HepG2 (cell line): ENCODE results near the gene TRIM8. TPM values are rescaled to one million over a fixed set of nuclear protein-coding genes. Genes with fewer than 3 reads are reported as not detected.

ENCODE experiments used
- MLX ChIP-seq: IDR thresholded peaks from 2 replicates; pipeline ENCODE4 v1.6.1; 2016
- NCOA2 ChIP-seq: sonication (generic); formaldehyde crosslinking; IDR thresholded peaks from 2 replicates; pipeline ENCODE4 v1.8.0; 2022; ENCODE audit warnings: inconsistent platforms
- THAP8 ChIP-seq: sonication (generic); formaldehyde crosslinking; IDR thresholded peaks from 2 replicates; pipeline ENCODE4 v1.5.1; 2020; ENCODE audit warnings: missing genetic modification reagents, mild to moderate bottlenecking, borderline replicate concordance
- XBP1 ChIP-seq: sonication (generic); formaldehyde crosslinking; IDR thresholded peaks from 2 replicates; pipeline ENCODE4 v1.5.0; 2020; ENCODE audit warnings: missing genetic modification reagents
- ZNF253 ChIP-seq: sonication (generic); formaldehyde crosslinking; IDR thresholded peaks from 2 replicates; pipeline ENCODE4 v1.8.0; 2022; ENCODE audit warnings: mild to moderate bottlenecking, missing genetic modification reagents, borderline replicate concordance
- ZNF546 ChIP-seq: sonication (generic); formaldehyde crosslinking; conservative IDR thresholded peaks from 2 replicates; pipeline ENCODE4 v1.8.1; 2023; ENCODE audit warnings: mild to moderate bottlenecking, missing genetic modification reagents
- ZNF550 ChIP-seq: sonication (generic); formaldehyde crosslinking; IDR thresholded peaks from 2 replicates; pipeline ENCODE4 v1.4.0; 2020; ENCODE audit warnings: mild to moderate bottlenecking, missing genetic modification reagents, borderline replicate concordance
- ZNF704 ChIP-seq: sonication (generic); formaldehyde crosslinking; IDR thresholded peaks from 2 replicates; pipeline ENCODE4 v1.8.1; 2023; ENCODE audit warnings: mild to moderate bottlenecking, inconsistent platforms, moderate library complexity, missing genetic modification reagents, borderline replicate concordance
- ZNF784 ChIP-seq: sonication (generic); formaldehyde crosslinking; IDR thresholded peaks from 2 replicates; pipeline ENCODE4 v1.5.1; 2020; ENCODE audit warnings: missing genetic modification reagents, mild to moderate bottlenecking, borderline replicate concordance
- polyA plus RNA-seq, 8 experiments: library from polyadenylated mRNA; depleted of rRNA in 3 of 8; stranded (reverse) in 7 of 8; unstranded in 1 of 8; fragments of >200 nt; fragmentation: Illumina TruSeq in 4 of 8; extraction: Trizol in 4 of 8; gene quantifications; 2 replicates each; pipeline versions ENCODE4 v1.2.1 to v1.2.3, GENCODE V29; 2011 to 2016; ENCODE audit warnings: low read depth in 4 of 8, missing spikeins in 1 of 8, mixed read lengths in 1 of 8; ENCODE audit not compliant: insufficient read depth in 1 of 8
- total RNA-seq, 5 experiments: library from RNA; depleted of rRNA; stranded (reverse); fragments of >200 nt; fragmentation: Illumina TruSeq; extraction: Trizol; gene quantifications; 2 replicates each; pipeline ENCODE4 v1.2.3, GENCODE V29; 2016; ENCODE audit warnings: low read depth in 1 of 5

The TRIM8 gene
- total and polyA plus RNA-seq, 2 of the 13 experiments (the other 11 are each of a cell fraction or from before 2014, with no cell fraction given), result 38.9 to 66.5 TPM

GRCh38 chr10:102617816-102618215 is 26.5 kb upstream of the TRIM8 start (continued):
- TF ChIP-seq MLX (no peak), ZNF550 (CRISPR knock-in tag) (no peak), ZNF784 (CRISPR knock-in tag) (no peak), ZNF704 (CRISPR knock-in tag) (no peak), THAP8 (CRISPR knock-in tag) (no peak), NCOA2 (CRISPR knock-in tag) (no peak), ZNF253 (CRISPR knock-in tag) (no peak), XBP1 (CRISPR knock-in tag) (no peak), ZNF546 (CRISPR knock-in tag) (no peak)
